ENCODE data around the gene RFTN1. TPM values are rescaled to one million over a fixed set of nuclear protein-coding genes. Genes with fewer than 3 reads are reported as not detected.

RFTN1 gene
- total RNA-seq, 1 donor from 2014 or later = 6.4 TPM

- Mint-ChIP-seq H3K27me3 (ENCODE audit: unreplicated experiment) (no peaks in the 10 kb centered on the region), H3K4me1 (ENCODE audit: low read depth, unreplicated experiment) (peaks cover 10% of the 10 kb centered on the region), H3K4me3 (ENCODE audit: unreplicated experiment) (no peak overlapping the region), H3K27ac (ENCODE audit: unreplicated experiment) (no peak overlapping the region), H3K36me3 (ENCODE audit: unreplicated experiment) (peaks cover 8% of the 10 kb centered on the region), H3K9me3 (ENCODE audit: unreplicated experiment) (peaks cover 9% of the 10 kb centered on the region)
- TF ChIP-seq CTCF (IDR thresholded peaks at IDR 0.05; ENCODE audit: partially characterized antibody, unreplicated experiment) = no peak
- no peak for DNase-seq
Observed at GRCh38 chr3:16547561-16548357, 34.3 kb upstream of the RFTN1 start.

DNA sequence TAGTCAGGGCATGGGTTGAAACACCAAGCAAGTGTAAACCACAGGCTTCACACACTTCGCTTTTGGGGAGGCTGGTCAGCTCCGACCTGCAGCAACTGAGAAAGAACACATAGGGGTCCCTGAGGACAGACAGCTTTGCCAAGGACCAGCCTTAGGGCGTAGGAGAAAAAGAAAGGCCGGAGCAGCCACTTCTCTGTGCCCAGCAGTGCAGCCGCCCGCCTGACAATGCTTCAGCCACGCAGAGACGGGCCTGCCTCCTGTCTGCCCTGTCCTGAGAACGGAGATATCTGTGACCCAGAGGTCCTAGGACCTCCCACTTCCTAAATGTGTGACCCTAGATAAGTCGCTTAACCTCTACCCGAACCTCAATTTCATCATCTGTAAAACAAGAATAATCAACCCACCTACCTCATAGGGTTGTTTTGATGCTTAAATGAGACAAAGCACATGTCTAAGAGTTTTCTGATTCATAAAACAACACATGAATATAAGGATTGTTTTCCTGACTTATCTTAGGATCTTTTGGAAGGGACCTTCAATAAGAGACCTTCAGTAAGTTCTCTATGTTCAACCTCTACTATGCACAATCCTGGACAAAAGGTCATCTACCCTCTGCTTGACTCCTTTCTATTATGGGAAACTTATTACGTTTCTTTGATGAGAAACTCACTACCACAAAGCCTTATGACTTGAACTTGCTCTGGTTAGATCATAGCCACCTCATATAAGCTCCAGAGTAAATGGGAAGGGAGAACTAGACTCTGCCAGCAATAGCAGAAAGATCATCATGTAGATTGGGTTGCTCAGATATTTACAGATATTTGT, 32.9 kb upstream of the RFTN1 start:
- no peak overlapping the region for H3K27ac Mint-ChIP-seq (ENCODE audit: unreplicated experiment)
- no peak overlapping the region for H3K4me3 Mint-ChIP-seq (ENCODE audit: unreplicated experiment)
- DNase-seq = no peak

DNA sequence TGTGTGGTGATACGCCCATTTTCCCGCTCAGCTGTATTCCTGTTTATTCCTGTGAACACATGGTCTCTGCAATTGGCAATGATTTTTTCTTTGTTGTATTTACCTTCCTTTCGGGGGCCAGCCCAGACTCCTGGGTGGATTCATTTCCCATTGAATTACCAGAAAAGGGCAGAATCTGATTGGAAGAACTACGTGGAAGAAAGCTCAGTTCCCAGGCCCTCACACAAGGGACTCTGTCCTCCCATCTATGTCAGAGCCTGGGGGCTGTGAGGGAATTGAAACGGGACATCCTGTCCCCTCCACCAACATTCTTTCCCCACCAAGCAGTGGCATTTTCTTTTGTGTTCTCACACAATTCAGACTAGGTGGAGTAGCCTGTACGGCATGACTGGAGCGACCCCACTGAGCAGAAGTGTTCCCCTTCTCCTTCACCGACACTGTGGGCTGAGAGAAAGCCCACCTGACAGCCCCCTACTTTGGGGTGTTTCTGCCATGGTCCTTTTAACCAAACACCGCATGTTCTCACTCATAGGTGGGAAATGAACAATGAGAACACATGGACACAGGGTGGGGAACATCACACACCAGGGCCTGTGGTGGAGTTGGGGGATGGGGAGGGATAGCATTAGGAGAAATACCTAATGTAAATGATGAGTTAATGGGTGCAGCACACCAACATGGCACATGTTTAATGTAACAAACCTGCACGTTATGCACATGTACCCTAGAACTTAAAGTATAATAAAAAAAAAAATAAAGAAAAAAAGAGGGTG, 32.1 kb upstream of the RFTN1 start:
- Mint-ChIP-seq H3K27ac (ENCODE audit: unreplicated experiment) (no peak overlapping the region), H3K9me3 (ENCODE audit: unreplicated experiment) (peaks cover 5% of the 10 kb centered on the region), H3K36me3 (ENCODE audit: unreplicated experiment) (peaks cover 8% of the 10 kb centered on the region), H3K27me3 (ENCODE audit: unreplicated experiment) (no peaks in the 10 kb centered on the region), H3K4me1 (ENCODE audit: low read depth, unreplicated experiment) (peaks cover 8% of the 10 kb centered on the region), H3K4me3 (ENCODE audit: unreplicated experiment) (no peak overlapping the region)
- DNase-seq = no peak
- no peak for TF ChIP-seq CTCF (IDR thresholded peaks at IDR 0.05; ENCODE audit: partially characterized antibody, unreplicated experiment)

More for the DNA sequence above, 32.9 kb upstream of the RFTN1 start:
- peaks cover 8% of the 10 kb centered on the region for H3K36me3 Mint-ChIP-seq (ENCODE audit: unreplicated experiment)
- no peak for TF ChIP-seq CTCF (IDR thresholded peaks at IDR 0.05; ENCODE audit: partially characterized antibody, unreplicated experiment)
- peaks cover 10% of the 10 kb centered on the region for H3K4me1 Mint-ChIP-seq (ENCODE audit: low read depth, unreplicated experiment)
- H3K27me3 Mint-ChIP-seq (ENCODE audit: unreplicated experiment) = no peaks in the 10 kb centered on the region
- peaks cover 9% of the 10 kb centered on the region for H3K9me3 Mint-ChIP-seq (ENCODE audit: unreplicated experiment)

- peaks cover 5% of the 10 kb centered on the region for H3K9me3 Mint-ChIP-seq (ENCODE audit: unreplicated experiment)
- peaks cover 8% of the 10 kb centered on the region for H3K36me3 Mint-ChIP-seq (ENCODE audit: unreplicated experiment)
- no peaks in the 10 kb centered on the region for H3K27me3 Mint-ChIP-seq (ENCODE audit: unreplicated experiment)
- TF ChIP-seq CTCF (IDR thresholded peaks at IDR 0.05; ENCODE audit: partially characterized antibody, unreplicated experiment) = no peak
- H3K27ac Mint-ChIP-seq (ENCODE audit: unreplicated experiment) = no peak overlapping the region
- no peaks in the 10 kb centered on the region for H3K4me1 Mint-ChIP-seq (ENCODE audit: low read depth, unreplicated experiment)
- no peak for DNase-seq
- H3K4me3 Mint-ChIP-seq (ENCODE audit: unreplicated experiment) = no peak overlapping the region
Observed at GRCh38 chr3:16543242-16543864, 29.9 kb upstream of the RFTN1 start.
